GM23338 (cell line): ENCODE results near the gene FAM20C. TPM values are rescaled to one million over a fixed set of nuclear protein-coding genes. Genes with fewer than 3 reads are reported as not detected.

Source experiments
- ATAC-seq: fragments of 200-7000 bp; cut with Tn5 transposase; 3 replicates; pipeline ENCODE4 v1.9.1; 2020
- DNase-seq: peaks from one replicate; pipeline ENCODE4 v3.0.0-alpha.2; 2015; ENCODE audit warnings: low spot score
- H2AFZ ChIP-seq: fragments of 200-600 bp; sonication (generic); 2 replicates; pipeline ENCODE4 v1.8.0; 2016; ENCODE audit warnings: antibody characterized with exemption, mild to moderate bottlenecking, moderate library complexity
- H3F3A ChIP-seq: fragments of 200-600 bp; sonication (generic); replicated peaks from 2 replicates; pipeline ENCODE4 v1.8.0; 2017; ENCODE audit warnings: antibody characterized with exemption, mixed run types, low read depth
- H3K27ac ChIP-seq: fragments of 200-600 bp; sonication (generic); 2 replicates; pipeline ENCODE4 v1.6.1; 2016; ENCODE audit warnings: low read depth
- H3K27me3 ChIP-seq: fragments of 200-600 bp; sonication (generic); 2 replicates; pipeline ENCODE4 v1.8.0; 2016; ENCODE audit warnings: mild to moderate bottlenecking, mixed run types, moderate library complexity; ENCODE audit not compliant: insufficient read depth
- H3K36me3 ChIP-seq: fragments of 200-600 bp; sonication (generic); 2 replicates; pipeline ENCODE4 v1.8.0; 2016; ENCODE audit warnings: mild to moderate bottlenecking; ENCODE audit not compliant: insufficient read depth
- H3K4me1 ChIP-seq: fragments of 200-600 bp; sonication (generic); 2 replicates; pipeline ENCODE4 v1.8.0; 2016; ENCODE audit warnings: mild to moderate bottlenecking, moderate library complexity; ENCODE audit not compliant: insufficient read depth
- H3K4me2 ChIP-seq: fragments of 200-600 bp; sonication (generic); 2 replicates; pipeline ENCODE4 v1.7.1; 2017; ENCODE audit warnings: mixed run types
- H3K4me3 ChIP-seq: fragments of 200-600 bp; sonication (generic); 2 replicates; pipeline ENCODE4 v1.6.1; 2016; ENCODE audit warnings: mixed run types
- H3K79me2 ChIP-seq: fragments of 200-600 bp; sonication (generic); replicated peaks from 2 replicates; pipeline ENCODE4 v1.8.0; 2017; ENCODE audit warnings: mild to moderate bottlenecking; ENCODE audit not compliant: insufficient read depth
- H3K9me2 ChIP-seq: fragments of 200-600 bp; sonication (generic); 2 replicates; pipeline ENCODE4 v1.8.0; 2017; ENCODE audit not compliant: insufficient read depth
- H4K20me1 ChIP-seq: fragments of 200-600 bp; sonication (generic); replicated peaks from 2 replicates; pipeline ENCODE4 v1.8.0; 2017; ENCODE audit warnings: mild to moderate bottlenecking; ENCODE audit not compliant: insufficient read depth
- H3K27ac Mint-ChIP-seq: 2 replicates; pipeline ENCODE4 v1.8.0; 2020; ENCODE audit warnings: inconsistent platforms, mild to moderate bottlenecking, moderate library complexity, mixed read lengths
- H3K27me3 Mint-ChIP-seq: 3 replicates; pipeline ENCODE4 v1.8.0; 2022; ENCODE audit warnings: low read depth, mild to moderate bottlenecking, moderate library complexity, mixed read lengths, inconsistent platforms; ENCODE audit not compliant: insufficient read depth, poor library complexity
- H3K36me3 Mint-ChIP-seq: 3 replicates; pipeline ENCODE4 v1.8.0; 2021; ENCODE audit warnings: low read depth, mild to moderate bottlenecking, inconsistent platforms, moderate library complexity, mixed read lengths
- H3K4me1 Mint-ChIP-seq: 3 replicates; pipeline ENCODE4 v1.8.0; 2020; ENCODE audit warnings: mild to moderate bottlenecking, inconsistent platforms, mixed read lengths
- H3K4me3 Mint-ChIP-seq: 3 replicates; pipeline ENCODE4 v1.8.0; 2021; ENCODE audit warnings: moderate library complexity, mild to moderate bottlenecking, inconsistent platforms, mixed read lengths
- H3K9me3 Mint-ChIP-seq: 3 replicates; pipeline ENCODE4 v1.8.0; 2020; ENCODE audit warnings: moderate library complexity, mild to moderate bottlenecking, inconsistent platforms, mixed read lengths
- CREB1 ChIP-seq: fragments of 250-450 bp; sonication (Bioruptor Pico); IDR thresholded peaks from 2 replicates; pipeline ENCODE4 v1.5.0; 2020; ENCODE audit warnings: low read depth, mild to moderate bottlenecking, moderate library complexity
- CTCF ChIP-seq, 2 experiments: fragments of 200-600 bp in 1 of 2; sonication (generic) in 1 of 2; conservative IDR thresholded peaks; 2 replicates each; pipeline versions ENCODE4 v1.5.1 to v1.6.1; 2016 to 2017; ENCODE audit warnings: antibody characterized with exemption in 2 of 2, low read depth in 2 of 2, mild to moderate bottlenecking in 2 of 2, moderate library complexity in 1 of 2
- ETS1 ChIP-seq: IDR thresholded peaks from 2 replicates; pipeline ENCODE4 v1.6.1; 2016; ENCODE audit warnings: antibody characterized with exemption
- EZH2 ChIP-seq: fragments of 200-600 bp; sonication (generic); IDR thresholded peaks from one replicate; pipeline ENCODE4 v1.8.0; 2017; ENCODE audit warnings: antibody characterized with exemption, mild to moderate bottlenecking, low read depth; ENCODE audit not compliant: unreplicated experiment
- EZH2phosphoT487 ChIP-seq: fragments of 200-600 bp; sonication (generic); IDR thresholded peaks from one replicate; pipeline ENCODE4 v1.8.1; 2018; ENCODE audit warnings: antibody characterized with exemption; ENCODE audit not compliant: unreplicated experiment
- NANOG ChIP-seq: IDR thresholded peaks from 2 replicates; pipeline ENCODE4 v1.6.1; 2016; ENCODE audit warnings: antibody characterized with exemption, borderline replicate concordance
- POLR2AphosphoS5 ChIP-seq: IDR thresholded peaks from 2 replicates; pipeline ENCODE4 v1.6.1; 2016; ENCODE audit warnings: antibody characterized with exemption, low read depth
- REST ChIP-seq: IDR thresholded peaks from one replicate; pipeline ENCODE4 v1.6.1; 2018; ENCODE audit warnings: antibody characterized with exemption; ENCODE audit not compliant: unreplicated experiment
- ZNF331 ChIP-seq: fragments of 250-450 bp; sonication (Bioruptor Pico); IDR thresholded peaks from 2 replicates; pipeline ENCODE4 v1.5.0; 2020; ENCODE audit warnings: low read depth, mild to moderate bottlenecking, moderate library complexity
- ZNF462 ChIP-seq: fragments of 250-450 bp; sonication (Bioruptor Pico); IDR thresholded peaks from 2 replicates; pipeline ENCODE4 v1.5.0; 2020; ENCODE audit warnings: mild to moderate bottlenecking, moderate library complexity
- polyA plus RNA-seq: library from polyadenylated mRNA; unstranded; fragments of >200 nt; fragmentation: Nextera tagmentation; extraction: Ambion mirVana; gene quantifications from 2 replicates; pipeline ENCODE4 v1.2.1, GENCODE V29; 2016
- total RNA-seq: library from RNA; depleted of rRNA; stranded (reverse); fragments of >200 nt; shearing (Covaris generic); gene quantifications from 2 replicates; pipeline ENCODE4 v1.2.3, GENCODE V29; 2014

Gene FAM20C
- total and polyA plus RNA-seq, 2 experiments from 2014 or later, result 7.6 to 24.8 TPM

GRCh38 chr7:223861-224260, 31.5 kb downstream of the FAM20C start:
- Mint-ChIP-seq H3K27ac (no peak overlapping the region), H3K4me3 (no peak overlapping the region), H3K9me3 (no peaks in the 10 kb centered on the region), H3K36me3 (peaks cover 14% of the 10 kb centered on the region), H3K4me1 (peaks cover 11% of the 10 kb centered on the region), H3K27me3 (peaks cover 6% of the 10 kb centered on the region)
- Histone ChIP-seq H3K79me2 (no peaks in the 10 kb centered on the region), H3K27ac (no peak overlapping the region), H4K20me1 (0 out of 2 replicates have a peak, but pooled peaks cover 4% of the 10 kb centered on the region), H3K4me3 (no peak overlapping the region), H2AFZ (no peak overlapping the region), H3K36me3 (no peaks in the 10 kb centered on the region), H3K4me1 (no peaks in the 10 kb centered on the region), H3K4me2 (no peak overlapping the region), H3K27me3 (no peaks in the 10 kb centered on the region), H3F3A (no peaks in the 10 kb centered on the region), H3K9me2 (no peaks in the 10 kb centered on the region)
- no peak for ATAC-seq
- DNase-seq, result no peak
- TF ChIP-seq EZH2phosphoT487 (no peak), POLR2AphosphoS5 (no peak), CTCF (conservative IDR thresholded peaks at IDR 0.05; ENCODE audit: low read depth in 2 of 2) (no peak), EZH2 (no peak), REST (no peak), CREB1 (CRISPR knock-in tag) (no peak), ZNF331 (no peak), NANOG (no peak), ETS1 (no peak), ZNF462 (CRISPR knock-in tag) (no peak)
